ENCODE measurements around the gene SSX1.
"Not testable (repeated sequence)": the region's sequence is repeated elsewhere in the genome, so short reads cannot be mapped to it uniquely, and the experiment has no call there.

Gene SSX1

GRCh38 chrX:48255062-48255796, at the start of gene SSX1:
TSS of gene SSX1 (plus strand) at chrX:48255392. CDS start at chrX:48257242, 1,850 bp downstream.
- DNase-seq (ENCODE audit: low spot score) = not testable (repeated sequence)

GRCh38 chrX:48214341-48214740, 40.9 kb upstream of the SSX1 start:
- DNase-seq (ENCODE audit: low spot score) = not testable (repeated sequence)

GRCh38 chrX:48224196-48224595, 31.0 kb upstream of the SSX1 start:
- not testable (repeated sequence) for DNase-seq (ENCODE audit: low spot score)

GRCh38 chrX:48252945-48253344, 2.2 kb upstream of the SSX1 start:
- DNase-seq (ENCODE audit: low spot score) = not testable (repeated sequence)

GRCh38 chrX:48274365-48274764, 19.2 kb downstream of the SSX1 start:
- not testable (repeated sequence) for DNase-seq (ENCODE audit: low spot score)

- no peak for DNase-seq (ENCODE audit: low spot score)
Measured at GRCh38 chrX:48278958-48279357, 23.8 kb downstream of the SSX1 start.

- DNase-seq (ENCODE audit: low spot score) = not testable (repeated sequence)
Measured at GRCh38 chrX:48280729-48281128, 25.5 kb downstream of the SSX1 start.

- DNase-seq (ENCODE audit: low spot score) = no peak
Measured at GRCh38 chrX:48306175-48306574, 51.0 kb downstream of the SSX1 start.

- DNase-seq (ENCODE audit: low spot score) = not testable (repeated sequence)
Measured at GRCh38 chrX:48313996-48314395, 58.8 kb downstream of the SSX1 start.

All from activated CD4-positive, alpha-beta T cell treated with anti-CD3 and anti-CD28 coated beads, Interleukin-2, Interleukin-4, amounts not matched to agents 100 ng/mL and 50 ng/mL, durations not matched to agents 16 hours and 8 hours (primary cell).